Stimulated activated CD4-positive, alpha-beta T cell treated with anti-CD3 and anti-CD28 coated beads, Interleukin-15, amount 100 ng/mL, for 48 hours (primary cell): Measurements from ENCODE around the gene PRPF38B.
A peak's percentile ranks its signal among the peaks of the same experiment; 100 is the strongest.
"Not testable (repeated sequence)": the region's sequence is repeated elsewhere in the genome, so short reads cannot be mapped to it uniquely, and the experiment has no call there.

Source experiments
- DNase-seq, 2 donors: peaks; one replicate each; pipeline ENCODE4 v3.0.0-alpha.2; 2020; ENCODE audit warnings: low read depth in 2 of 2

PRPF38B gene

GRCh38 chr1:108691942-108692723, at the start of gene PRPF38B:
TSS of gene PRPF38B (plus strand) at chr1:108692310. CDS start at chr1:108692592, 282 bp downstream.
- DNase-seq, result peak; percentile 88 to 91

GRCh38 chr1:108643492-108644335, 48.4 kb upstream of the PRPF38B start:
- no peak for DNase-seq

- DNase-seq, result no peak
Measured at GRCh38 chr1:108644984-108645383, 47.1 kb upstream of the PRPF38B start.

GRCh38 chr1:108645564-108646184, 46.4 kb upstream of the PRPF38B start:
- no peak for DNase-seq

GRCh38 chr1:108646265-108646647, 45.9 kb upstream of the PRPF38B start:
- DNase-seq, result no peak

GRCh38 chr1:108646648-108647269, 45.4 kb upstream of the PRPF38B start:
- peak in 1 of 2 donors; percentile 33 for DNase-seq

GRCh38 chr1:108653431-108654105, 38.5 kb upstream of the PRPF38B start:
- no peak for DNase-seq

- no peak for DNase-seq
Measured at GRCh38 chr1:108657356-108658080, 34.6 kb upstream of the PRPF38B start.

- DNase-seq, result peak; percentile 60 to 68
Measured at GRCh38 chr1:108661030-108661609, 31.0 kb upstream of the PRPF38B start, which contains the start of gene HENMT1. TSS of gene HENMT1 (minus strand) at chr1:108661093. CDS start at chr1:108659884, 1,209 bp downstream.

GRCh38 chr1:108663074-108663473, 29.0 kb upstream of the PRPF38B start:
- DNase-seq, result no peak

- DNase-seq, result no peak
Measured at GRCh38 chr1:108664481-108664880, 27.6 kb upstream of the PRPF38B start.

GRCh38 chr1:108665067-108665466, 27.0 kb upstream of the PRPF38B start:
- no peak for DNase-seq

- DNase-seq, result no peak
Measured at GRCh38 chr1:108665771-108666170, 26.3 kb upstream of the PRPF38B start.

GRCh38 chr1:108667422-108667821, 24.7 kb upstream of the PRPF38B start:
- DNase-seq, result not testable (repeated sequence)

GRCh38 chr1:108668777-108669176, 23.3 kb upstream of the PRPF38B start:
- no peak for DNase-seq

- DNase-seq, result no peak
Measured at GRCh38 chr1:108669679-108670078, 22.4 kb upstream of the PRPF38B start.

- no peak for DNase-seq
Measured at GRCh38 chr1:108670131-108670773, 21.9 kb upstream of the PRPF38B start.

- no peak for DNase-seq
Measured at GRCh38 chr1:108671143-108671542, 21.0 kb upstream of the PRPF38B start.

- DNase-seq, result no peak
Measured at GRCh38 chr1:108678706-108679105, 13.4 kb upstream of the PRPF38B start.
